Upper lobe of left lung (tissue), 6 donors: ENCODE results near the gene MKLN1. TPM values are rescaled to one million over a fixed set of nuclear protein-coding genes. Genes with fewer than 3 reads are reported as not detected.

Experiments used
- ATAC-seq, 2 donors: fragments of 200-7000 bp; cut with Tn5 transposase; one replicate each; pipeline ENCODE4 v1.9.1; 2022; ENCODE audit warnings: mild to moderate bottlenecking in 2 of 2, moderate library complexity in 2 of 2; ENCODE audit not compliant: low FRiP score in 2 of 2
- DNase-seq, 2 donors: peaks; one replicate each; pipeline ENCODE4 v3.0.0-alpha.2; 2019 to 2020
- H3K27ac ChIP-seq, 4 donors: fragments of 200-600 bp; sonication (generic); one replicate each; pipeline ENCODE4 v1.5.1; 2016 to 2019
- H3K27me3 ChIP-seq, 4 donors: fragments of 200-600 bp; sonication (generic); one replicate each; pipeline ENCODE4 v1.5.1; 2017 to 2019
- H3K36me3 ChIP-seq, 4 donors: fragments of 200-600 bp; sonication (generic); one replicate each; pipeline ENCODE4 v1.5.1; 2016 to 2019
- H3K4me1 ChIP-seq, 4 donors: fragments of 200-600 bp; sonication (generic); one replicate each; pipeline ENCODE4 v1.5.1; 2018 to 2019
- H3K4me3 ChIP-seq, 4 donors: fragments of 200-600 bp; sonication (generic); one replicate each; pipeline ENCODE4 v1.5.1; 2017 to 2019; ENCODE audit warnings: mild to moderate bottlenecking in 2 of 4, moderate library complexity in 1 of 4
- H3K9me3 ChIP-seq, 4 donors: fragments of 200-600 bp; sonication (generic); one replicate each; pipeline ENCODE4 v1.5.1; 2018 to 2019
- CTCF ChIP-seq, 6 experiments: fragments of 450-650 bp in 4 of 6; fragments of 200-600 bp in 2 of 6; sonication (generic) in 2 of 6; IDR thresholded peaks; one replicate each; pipeline ENCODE4 v1.5.1; 2016 to 2019; ENCODE audit warnings: antibody characterized with exemption in 6 of 6
- EP300 ChIP-seq, 4 donors: sonication (generic); formaldehyde crosslinking; IDR thresholded peaks; one replicate each; pipeline ENCODE4 v1.5.1; 2017; ENCODE audit warnings: antibody characterized with exemption in 4 of 4, control low read depth in 2 of 4
- POLR2A ChIP-seq, 4 donors: fragments of 450-650 bp; IDR thresholded peaks; one replicate each; pipeline ENCODE4 v1.5.1; 2016 to 2017; ENCODE audit warnings: antibody characterized with exemption in 4 of 4, mild to moderate bottlenecking in 2 of 4
- POLR2AphosphoS5 ChIP-seq, 2 donors: sonication (generic); formaldehyde crosslinking; IDR thresholded peaks; one replicate each; pipeline ENCODE4 v1.5.1; 2017; ENCODE audit warnings: antibody characterized with exemption in 2 of 2
- WGBS, 2 donors: methylation state at CpG; one replicate each; pipeline ENCODE4 v1.1.5; 2017 to 2018; 5-methylcytosine and 5-hydroxymethylcytosine counted together
- total RNA-seq, 6 donors: library from RNA; depleted of rRNA in 4 of 6; stranded (reverse); fragments of >200 nt in 4 of 6; gene quantifications; one replicate each; pipeline versions ENCODE4 v1.1.0 to v1.2.1, GENCODE V29; 2016 to 2021
- donor health status: DM: no; HTN: no; CAD: no; lungs with moderate emphysema.
- donor health status: DM: no; HTN: yes; CAD: no; lungs with severe emphysema.

MKLN1 gene
- total RNA-seq, 6 donors from 2014 or later = 36.7 to 105 (median 44.5) TPM

GRCh38 chr7:131466735-131467365 is 139.2 kb downstream of the MKLN1 start:
- Histone ChIP-seq H3K27me3 (no peaks in the 10 kb centered on the region), H3K4me1 (no peaks in the 10 kb centered on the region), H3K4me3 (no peak overlapping the region), H3K9me3 (no peaks in the 10 kb centered on the region), H3K36me3 (peaks cover 8 to 80% (median 37%) of the 10 kb centered on the region in 4 donors), H3K27ac (no peak overlapping the region)
- DNase-seq (peak in 1 of 2 donors; percentile 78), ATAC-seq (no peak)
- WGBS, 2 donors = 97 to 99% methylated on average over 12 of the region's 12 CpGs
- TF ChIP-seq CTCF (IDR thresholded peaks at IDR 0.05) = no peak

DNA sequence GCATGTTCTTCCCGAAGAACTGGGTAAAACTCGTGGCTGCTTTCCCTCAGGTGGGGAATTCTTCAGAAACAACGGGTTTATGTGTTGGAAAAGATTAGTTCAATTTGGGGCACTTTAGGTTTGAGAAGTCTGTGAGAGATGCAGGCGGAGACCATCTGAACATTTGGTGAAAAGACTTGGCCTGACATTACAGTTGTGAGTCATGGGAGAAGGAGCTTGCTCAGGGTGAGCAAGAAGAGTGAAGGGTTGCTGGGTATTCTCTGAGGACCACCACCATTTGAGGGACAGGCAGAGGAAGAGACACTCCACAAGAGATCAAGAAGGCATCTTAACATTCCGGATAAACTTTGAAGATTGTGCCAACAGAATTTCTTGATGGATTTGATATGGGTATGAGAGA is 140.1 kb downstream of the MKLN1 start:
- H3K4me1 ChIP-seq = no peaks in the 10 kb centered on the region
- no peak overlapping the region for H3K27ac ChIP-seq
- H3K36me3 ChIP-seq = peaks cover 8 to 90% (median 37%) of the 10 kb centered on the region in 4 donors
- no peaks in the 10 kb centered on the region for H3K27me3 ChIP-seq
- DNase-seq (no peak), ATAC-seq (no peak)
- TF ChIP-seq EP300 (IDR thresholded peaks at IDR 0.05) = no peak
- no peak for TF ChIP-seq POLR2AphosphoS5 (IDR thresholded peaks at IDR 0.05)
- TF ChIP-seq POLR2A (IDR thresholded peaks at IDR 0.05) = no peak
- TF ChIP-seq CTCF (IDR thresholded peaks at IDR 0.05) = no peak
- no peaks in the 10 kb centered on the region for H3K9me3 ChIP-seq
- no peak overlapping the region for H3K4me3 ChIP-seq
- WGBS, 2 donors = 93 to 95% methylated on average over 5 of the region's 5 CpGs

DNA sequence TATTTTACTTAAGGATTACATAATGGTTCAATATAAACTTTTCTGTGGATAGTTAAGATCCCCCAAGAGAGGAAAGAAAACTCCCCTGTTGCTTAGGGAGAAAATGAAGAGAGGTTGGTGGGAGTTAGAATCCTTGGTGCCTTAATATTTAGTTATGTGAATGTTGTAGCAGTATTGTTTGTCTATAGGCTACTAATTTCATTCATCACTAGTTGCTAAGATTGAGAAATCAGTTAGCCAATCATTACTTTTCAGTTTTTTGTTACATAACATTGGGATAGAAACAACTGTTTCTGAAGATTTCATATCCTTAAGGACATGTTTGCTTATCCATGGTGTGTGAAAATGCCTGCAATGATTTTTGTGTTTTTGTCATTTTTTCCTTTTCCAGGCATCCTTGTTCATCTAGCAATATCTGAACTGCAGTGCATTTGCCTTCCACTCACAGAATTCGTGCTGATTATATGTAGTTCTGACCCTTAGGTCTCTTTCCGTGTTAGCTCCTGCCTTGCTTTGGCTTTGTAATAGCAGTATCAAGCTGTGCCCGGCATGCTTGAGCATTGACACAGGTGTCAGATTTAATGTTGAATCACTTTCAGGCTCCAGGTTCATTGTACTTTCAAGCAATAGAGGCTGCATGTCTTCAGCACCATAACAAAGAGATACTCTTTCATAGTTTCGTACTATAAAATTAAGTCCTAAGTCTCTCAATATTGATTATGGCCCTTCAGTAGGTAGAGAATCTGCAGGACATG is 143.8 kb downstream of the MKLN1 start:
- no peaks in the 10 kb centered on the region for H3K4me1 ChIP-seq
- no peaks in the 10 kb centered on the region for H3K9me3 ChIP-seq
- peaks cover 4 to 71% (median 19%) of the 10 kb centered on the region in 4 donors for H3K36me3 ChIP-seq
- no peak overlapping the region for H3K4me3 ChIP-seq
- no peak for TF ChIP-seq CTCF (IDR thresholded peaks at IDR 0.05)
- no peak for TF ChIP-seq POLR2A (IDR thresholded peaks at IDR 0.05)
- TF ChIP-seq EP300 (IDR thresholded peaks at IDR 0.05) = no peak
- H3K27ac ChIP-seq = no peak overlapping the region
- no peaks in the 10 kb centered on the region for H3K27me3 ChIP-seq
- no peak for DNase-seq
- WGBS, 2 donors = 92 to 97% methylated on average over 4 of the region's 4 CpGs
- ATAC-seq = no peak

DNA sequence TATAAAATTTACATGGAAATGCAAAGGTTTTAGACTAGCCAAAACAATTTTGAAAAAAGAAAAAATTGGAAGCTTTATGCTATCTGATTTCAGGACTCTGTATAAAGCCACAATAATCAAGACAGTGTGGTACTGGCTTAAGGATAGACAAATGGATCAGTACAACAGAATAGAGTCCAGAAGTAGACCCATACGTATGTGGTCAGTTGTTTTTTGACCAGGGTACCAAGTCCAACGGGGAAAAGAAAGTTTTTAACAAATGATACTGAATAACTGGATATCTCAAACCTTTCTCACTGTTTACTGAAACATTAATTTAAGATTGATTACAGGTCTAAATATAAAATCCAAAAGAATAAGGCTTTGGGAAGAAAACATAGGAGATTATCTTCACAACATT is 149.1 kb downstream of the MKLN1 start:
- H3K27me3 ChIP-seq = no peaks in the 10 kb centered on the region
- peaks cover 0 to 31% (median 0%) of the 10 kb centered on the region in 4 donors for H3K36me3 ChIP-seq
- 94 to 96% methylated on average over 2 of the region's 2 CpGs for WGBS, 2 donors
- no peak overlapping the region for H3K27ac ChIP-seq
- TF ChIP-seq POLR2A (IDR thresholded peaks at IDR 0.05) = no peak
- no peak for TF ChIP-seq CTCF (IDR thresholded peaks at IDR 0.05)
- no peak for TF ChIP-seq EP300 (IDR thresholded peaks at IDR 0.05)
- TF ChIP-seq POLR2AphosphoS5 (IDR thresholded peaks at IDR 0.05) = no peak
- no peaks in the 10 kb centered on the region for H3K9me3 ChIP-seq
- DNase-seq (no peak), ATAC-seq (no peak)
- no peak overlapping the region for H3K4me3 ChIP-seq
- H3K4me1 ChIP-seq = peaks cover 0 to 17% (median 12%) of the 10 kb centered on the region in 4 donors
